HG02852 (cell line): ENCODE data around the gene TSPAN10.
"Not testable (repeated sequence)": the region's sequence is repeated elsewhere in the genome, so short reads cannot be mapped to it uniquely, and the experiment has no call there.

Experiments
- ATAC-seq: cut with Tn5 transposase; IDR thresholded peaks from one replicate; pipeline ENCODE4 v1.9.1; 2021; ENCODE audit warnings: mild to moderate bottlenecking, moderate library complexity; ENCODE audit not compliant: unreplicated experiment

TSPAN10 gene

GRCh38 chr17:81636505-81637288, at the start of gene TSPAN10, which contains the start of gene NPLOC4:
Gene TSPAN10, plus strand, starts transcription at chr17:81637196. Its CDS starts 5,217 bp downstream, at chr17:81642413.
Gene NPLOC4, minus strand, starts transcription at chr17:81637112. Its CDS starts 182 bp downstream, at chr17:81636930.
- peak; percentile 76 for ATAC-seq

DNA sequence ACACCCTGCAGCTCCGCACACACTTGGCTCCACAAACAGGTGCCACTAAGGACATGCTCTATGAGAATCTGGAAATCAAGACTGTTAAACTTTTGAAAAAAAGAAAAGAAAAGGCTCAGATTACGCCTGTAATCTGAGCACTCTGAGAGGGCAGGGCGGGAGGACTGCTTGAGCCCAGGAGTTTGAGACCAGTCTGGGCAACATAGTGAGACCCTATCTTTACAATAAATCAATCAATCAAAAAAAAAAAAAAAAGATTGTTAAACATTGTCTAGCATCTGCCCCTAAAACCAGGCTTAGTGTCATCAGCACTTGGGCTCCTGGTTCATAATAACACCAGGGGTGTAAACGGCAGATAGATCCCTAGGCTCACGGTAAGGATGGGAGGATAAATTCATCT, 47.4 kb upstream of the TSPAN10 start:
- no peak for ATAC-seq

DNA sequence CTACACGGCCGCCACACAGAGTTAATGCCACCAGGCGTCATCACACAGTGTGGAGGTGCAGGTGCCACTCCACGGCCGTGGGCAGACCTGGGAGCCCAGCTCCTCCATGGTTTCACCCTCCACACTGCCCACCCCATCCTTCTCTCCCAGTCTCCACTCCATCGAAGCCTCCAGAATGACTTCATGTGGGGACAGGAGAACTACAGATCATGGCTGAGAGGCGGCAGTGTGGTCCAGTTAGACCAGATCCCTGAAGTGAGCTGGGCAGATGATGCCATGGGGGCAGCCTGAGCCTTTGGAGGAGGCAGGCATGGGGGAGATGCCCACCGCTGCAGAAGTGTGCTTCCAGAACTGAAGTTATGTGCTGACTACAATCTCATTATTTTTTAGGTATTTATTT, 46.9 kb upstream of the TSPAN10 start:
- ATAC-seq: no peak

- no peak for ATAC-seq
These were observed 45.0 kb upstream of the TSPAN10 start for GRCh38 chr17:81591971-81592370.

DNA sequence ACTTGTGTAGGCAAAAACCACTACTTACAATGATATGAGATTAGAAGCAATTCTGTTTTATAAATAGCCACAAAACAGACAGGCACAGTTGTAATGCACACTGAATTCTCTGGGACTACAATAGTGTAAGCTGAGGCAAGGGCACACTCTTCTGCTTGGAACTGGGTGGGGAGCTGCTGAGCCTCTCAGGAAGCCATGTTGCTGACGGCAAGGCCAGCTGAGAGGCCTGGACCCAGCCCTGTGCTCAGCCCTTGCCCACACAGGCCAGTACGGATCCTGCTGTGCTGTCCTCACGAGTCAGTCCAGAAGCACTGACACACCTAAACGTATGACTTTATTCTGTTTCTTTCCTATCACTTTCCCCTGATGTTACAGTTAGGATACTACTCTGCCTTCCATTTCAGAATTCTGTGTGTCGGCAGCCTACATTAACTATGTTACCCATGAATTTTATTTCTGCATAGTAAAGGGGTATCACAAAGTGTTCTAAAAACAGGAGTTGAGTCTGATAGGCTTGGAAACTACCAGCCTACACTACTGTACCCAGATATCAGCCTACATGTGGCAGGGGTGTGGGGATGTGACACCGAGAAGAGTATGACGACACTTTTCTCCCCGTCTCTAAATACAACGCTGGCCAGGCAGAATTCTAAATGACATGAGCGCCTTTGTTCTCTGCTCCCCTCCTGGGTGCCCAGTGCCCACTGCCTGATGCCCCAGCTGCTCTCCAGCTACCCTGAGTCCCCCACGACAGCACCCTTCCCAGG, 43.7 kb upstream of the TSPAN10 start:
- ATAC-seq: no peak

DNA sequence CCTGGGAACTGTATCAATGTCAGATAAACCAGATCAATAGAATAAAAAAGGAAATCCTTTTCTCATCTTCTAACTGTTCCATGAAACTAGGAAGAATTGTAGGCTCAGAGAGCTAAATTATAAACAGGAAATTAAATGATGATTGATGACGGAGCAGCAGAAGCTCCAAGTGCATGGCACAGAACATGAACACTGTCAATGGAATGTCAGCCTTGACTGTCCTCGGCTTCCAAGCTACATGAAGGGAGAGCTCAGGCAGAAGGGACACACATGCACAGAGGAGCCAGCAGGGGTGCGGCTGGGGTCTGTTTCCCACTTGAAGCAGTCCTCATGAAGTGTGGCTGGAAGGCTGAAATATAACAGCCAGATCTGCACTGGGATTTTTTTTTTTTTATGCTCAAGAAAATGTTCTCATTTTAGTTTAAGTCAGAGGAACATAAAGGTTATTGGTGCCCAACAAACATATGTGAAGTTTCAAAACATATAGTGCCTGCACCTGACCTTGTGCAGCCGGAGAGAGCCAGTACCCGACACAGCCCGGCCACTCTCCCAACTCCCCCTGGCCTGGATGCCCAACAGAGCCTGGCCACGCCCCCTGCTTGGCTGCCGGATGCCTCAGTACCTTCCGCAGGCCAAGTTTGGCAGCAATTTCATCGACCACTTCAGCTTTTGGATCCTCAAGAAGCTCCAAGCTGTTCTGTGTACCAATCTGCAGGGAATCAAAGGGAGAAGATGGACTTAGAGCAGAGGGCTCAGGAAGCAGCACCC, 37.1 kb upstream of the TSPAN10 start:
- no peak for ATAC-seq

- no peak for ATAC-seq
These were observed 35.4 kb upstream of the TSPAN10 start for GRCh38 chr17:81601525-81602120.

DNA sequence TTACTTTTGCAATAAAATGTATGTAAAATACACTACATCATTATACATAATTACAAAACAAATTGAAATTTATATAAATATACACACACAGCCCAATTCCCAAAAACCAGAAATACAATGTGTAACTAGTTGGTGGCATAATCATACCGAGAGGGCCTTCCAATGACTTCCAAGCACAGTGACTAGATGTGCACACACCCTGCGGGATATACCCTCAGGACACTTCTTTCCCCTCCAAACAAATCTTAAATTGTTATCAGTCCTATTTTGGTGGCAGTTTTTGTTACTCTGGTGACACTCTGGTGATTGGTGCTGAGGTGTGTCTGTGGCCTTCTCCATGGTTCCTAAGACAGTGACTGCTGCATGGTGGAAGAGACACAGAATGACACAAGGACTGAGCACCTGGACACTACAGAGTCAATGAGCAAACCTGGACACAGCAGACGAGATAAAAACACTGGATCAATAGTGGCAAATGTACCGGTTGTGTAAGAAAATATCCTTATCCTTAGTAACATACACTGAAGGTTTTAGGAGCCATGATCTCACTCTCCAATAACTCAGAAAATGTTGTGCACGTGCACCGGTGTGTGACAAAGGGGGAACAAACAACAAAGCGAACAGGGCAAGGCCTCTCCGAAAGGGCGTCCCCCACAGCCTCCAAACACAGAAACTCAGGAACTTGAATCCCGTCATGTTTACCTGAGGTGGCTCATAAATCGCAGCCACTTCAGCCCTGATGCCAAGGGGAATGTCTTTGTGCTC, 33.0 kb upstream of the TSPAN10 start:
- no peak for ATAC-seq

- ATAC-seq: no peak
These were observed 29.6 kb upstream of the TSPAN10 start for GRCh38 chr17:81607431-81607830.

- no peak for ATAC-seq
These were observed 28.9 kb upstream of the TSPAN10 start for GRCh38 chr17:81608082-81608481.

DNA sequence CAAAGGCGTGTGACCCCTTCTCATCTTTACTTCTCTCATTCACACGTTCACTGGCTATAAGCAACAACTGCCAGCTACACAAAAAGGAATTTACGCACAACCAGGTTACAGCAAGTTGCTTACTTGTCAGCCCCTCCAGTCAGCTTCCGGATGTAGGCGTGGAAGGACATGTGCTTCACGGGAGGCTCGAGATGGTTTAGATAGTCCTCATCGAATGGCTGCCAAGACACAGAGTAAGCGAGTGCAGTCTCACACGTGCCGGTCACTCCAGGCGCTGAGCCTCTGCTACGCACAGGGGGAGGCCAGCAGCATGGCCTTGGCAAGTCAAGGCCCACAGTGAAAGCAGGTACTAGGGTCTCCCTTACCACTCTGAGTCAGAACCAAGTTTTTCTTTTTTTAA, 28.4 kb upstream of the TSPAN10 start:
- ATAC-seq: no peak

GRCh38 chr17:81609541-81610311, 27.3 kb upstream of the TSPAN10 start:
- no peak for ATAC-seq

DNA sequence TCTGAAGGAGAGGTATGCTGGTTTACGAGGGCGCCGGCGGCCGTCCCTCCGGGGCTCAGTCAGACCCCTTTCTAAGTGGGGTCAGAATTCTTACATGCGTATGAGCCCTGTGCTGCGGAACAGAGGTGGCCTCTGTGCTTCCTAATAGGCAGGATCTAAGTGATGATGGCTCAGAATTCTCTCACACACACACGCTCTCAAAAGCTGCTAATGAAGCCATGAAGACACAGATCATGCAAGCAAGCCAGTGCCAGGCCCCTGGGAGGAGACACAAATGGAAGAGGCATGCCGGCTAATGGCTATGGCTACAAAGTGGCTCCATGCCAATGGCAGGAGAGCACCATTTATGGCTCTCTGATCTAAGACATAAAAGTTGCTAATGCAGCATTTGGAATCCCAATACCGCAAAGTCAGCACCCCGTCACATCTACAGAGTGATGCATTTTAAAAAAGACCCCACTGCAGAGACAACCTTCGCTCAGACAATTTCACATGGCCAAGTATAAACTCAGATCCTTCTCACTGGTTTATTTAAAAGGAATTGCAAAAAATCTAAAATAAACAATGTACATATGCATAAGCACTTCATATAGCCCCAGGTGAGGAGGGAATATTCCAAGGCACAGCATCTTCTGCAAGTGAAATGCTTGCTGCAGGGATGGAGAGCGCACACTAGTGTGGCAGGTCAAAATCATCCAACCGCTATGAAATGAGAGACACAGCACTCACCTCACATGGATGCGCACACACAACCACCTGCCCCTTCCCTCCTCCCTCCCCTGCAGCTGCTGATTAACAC, 24.6 kb upstream of the TSPAN10 start:
- no peak for ATAC-seq

GRCh38 chr17:81615401-81615930, 21.5 kb upstream of the TSPAN10 start:
- no peak for ATAC-seq

DNA sequence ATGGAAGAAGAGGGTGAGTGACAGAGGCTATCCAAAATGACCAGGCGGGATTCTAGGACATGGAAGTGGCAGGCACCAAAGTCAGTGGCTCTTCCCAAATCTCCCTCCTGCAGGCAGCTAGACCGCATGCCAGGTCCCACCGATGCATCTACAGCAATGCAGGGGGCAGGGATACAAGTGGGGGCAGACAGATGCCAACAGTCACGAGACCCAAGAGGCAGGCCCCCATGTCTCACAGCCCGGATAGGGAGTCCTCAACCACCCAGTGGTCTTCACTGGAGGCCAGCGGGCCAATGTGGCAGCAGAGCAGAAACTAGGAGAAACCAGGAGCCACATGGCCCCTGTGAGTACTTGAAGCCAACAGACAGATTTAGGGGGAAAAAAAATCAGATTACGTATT, 20.1 kb upstream of the TSPAN10 start:
- no peak for ATAC-seq

DNA sequence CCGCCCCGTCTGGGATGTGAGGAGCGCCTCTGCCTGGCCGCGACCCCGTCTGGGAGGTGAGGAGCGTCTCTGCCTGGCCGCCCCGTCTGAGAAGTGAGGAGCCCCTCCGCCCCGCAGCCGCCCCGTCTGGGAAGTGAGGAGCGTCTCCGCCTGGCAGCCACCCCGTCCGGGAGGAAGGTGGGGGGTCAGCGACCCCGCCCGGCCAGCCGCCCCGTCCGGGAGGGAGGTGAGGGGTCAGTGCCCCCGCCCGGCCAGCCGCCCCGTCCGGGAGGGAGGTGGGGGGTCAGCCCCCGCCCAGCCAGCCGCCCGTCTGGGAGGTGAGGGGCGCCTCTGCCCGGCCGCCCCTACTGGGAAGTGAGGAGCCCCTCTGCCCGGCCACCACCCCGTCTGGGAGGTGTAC, 18.7 kb upstream of the TSPAN10 start:
- not testable (repeated sequence) for ATAC-seq

DNA sequence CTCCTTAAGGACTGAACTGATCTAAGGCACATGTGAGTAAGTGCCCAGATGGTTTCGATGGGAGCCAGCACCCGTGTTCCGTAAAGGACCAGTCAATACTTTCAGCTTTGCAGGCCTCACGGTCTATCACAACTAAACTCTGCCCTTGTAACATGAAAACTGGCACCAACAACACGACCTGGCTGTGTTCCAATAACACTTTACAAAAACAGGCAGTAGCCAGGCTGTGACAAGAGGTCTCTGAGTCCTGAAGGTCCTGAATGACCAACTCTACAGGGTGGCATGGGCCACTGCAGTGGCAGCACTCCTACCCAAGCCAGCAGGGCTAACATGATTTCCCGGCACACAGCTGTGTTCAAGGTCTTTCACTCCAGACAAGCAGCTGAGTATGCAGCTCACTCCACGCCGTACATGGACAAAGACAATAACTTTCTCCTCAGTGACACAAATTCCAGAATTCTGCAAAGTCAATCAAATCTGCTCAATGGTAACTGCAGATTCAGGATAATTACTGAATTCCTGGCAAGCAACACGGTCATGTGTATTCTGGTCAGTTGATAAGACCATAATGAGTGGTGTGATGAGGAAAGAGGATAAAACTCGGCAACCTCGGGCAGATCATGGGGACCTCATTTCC, 15.4 kb upstream of the TSPAN10 start:
- ATAC-seq: no peak

GRCh38 chr17:81630274-81630673, 6.7 kb upstream of the TSPAN10 start:
- no peak for ATAC-seq
